K562 (cell line): ENCODE data around the gene SIGLEC6. TPM values are rescaled to one million over a fixed set of nuclear protein-coding genes. Genes with fewer than 3 reads are reported as not detected.
A peak's percentile ranks its signal among the peaks of the same experiment; 100 is the strongest.

Source experiments
- ATF7 ChIP-seq: fragments of 450-650 bp; IDR thresholded peaks from 2 replicates; pipeline ENCODE4 v1.7.1; 2014; ENCODE audit warnings: mild to moderate bottlenecking, moderate library complexity
- CEBPB ChIP-seq: fragments of 450-650 bp; IDR thresholded peaks from 2 replicates; pipeline ENCODE4 v1.6.1; 2016; ENCODE audit warnings: missing genetic modification characterization, missing compliant biosample characterization
- CSDE1 ChIP-seq, 2 experiments: fragments of 450-650 bp; IDR thresholded peaks; 2 replicates each; pipeline ENCODE4 v1.6.1; 2016; ENCODE audit warnings: mild to moderate bottlenecking in 1 of 2
- CXXC5 ChIP-seq: fragments of 250-450 bp; sonication (Bioruptor Pico); IDR thresholded peaks from 2 replicates; pipeline ENCODE4 v1.8.0; 2022; ENCODE audit warnings: inconsistent platforms, mild to moderate bottlenecking, moderate library complexity
- DDX20 ChIP-seq: fragments of 450-650 bp; IDR thresholded peaks from 2 replicates; pipeline ENCODE4 v1.6.1; 2016; ENCODE audit warnings: missing genetic modification characterization, low read depth, mild to moderate bottlenecking, missing compliant biosample characterization, moderate library complexity
- ELF2 ChIP-seq: fragments of 250-450 bp; sonication (Bioruptor Pico); IDR thresholded peaks from 2 replicates; pipeline ENCODE4 v1.5.0; 2021; ENCODE audit warnings: mild to moderate bottlenecking
- ESRRA ChIP-seq: fragments of 450-650 bp; IDR thresholded peaks from 2 replicates; pipeline ENCODE4 v1.6.1; 2014; ENCODE audit warnings: low read depth, mild to moderate bottlenecking, moderate library complexity, borderline replicate concordance
- FOXM1 ChIP-seq, 2 experiments: fragments of 450-650 bp in 1 of 2; sonication (generic) in 1 of 2; formaldehyde crosslinking in 1 of 2; IDR thresholded peaks; 2 replicates each; pipeline versions ENCODE4 v1.6.1 to v1.9.0; 2017 to 2022; ENCODE audit warnings: low read depth in 2 of 2, mild to moderate bottlenecking in 2 of 2, missing genetic modification reagents in 1 of 2, moderate library complexity in 1 of 2
- HLTF ChIP-seq: fragments of 450-650 bp; IDR thresholded peaks from 2 replicates; pipeline ENCODE4 v1.6.1; 2016
- IRF2 ChIP-seq: sonication (generic); formaldehyde crosslinking; IDR thresholded peaks from 2 replicates; pipeline ENCODE4 v1.8.1; 2022; ENCODE audit warnings: mild to moderate bottlenecking, missing genetic modification reagents
- LARP7 ChIP-seq: fragments of 450-650 bp; IDR thresholded peaks from 2 replicates; pipeline ENCODE4 v1.6.1; 2016
- LEF1 ChIP-seq: fragments of 450-650 bp; IDR thresholded peaks from 2 replicates; pipeline ENCODE4 v1.6.1; 2016; ENCODE audit warnings: mild to moderate bottlenecking
- MYC ChIP-seq, 2 experiments: fragments of 250-450 bp in 1 of 2; sonication (Bioruptor Pico) in 1 of 2; IDR thresholded peaks; 2 replicates each; pipeline versions ENCODE4 v1.5.1 to v1.6.1; 2012 to 2021; ENCODE audit warnings: low read depth in 2 of 2, borderline replicate concordance in 1 of 2, improper control_type of control experiment in 1 of 2, low read length in 1 of 2, mild to moderate bottlenecking in 1 of 2, moderate library complexity in 1 of 2
- POLR2A ChIP-seq: fragments of 450-650 bp; conservative IDR thresholded peaks from 2 replicates; pipeline ENCODE4 v1.6.1; 2016
- SRSF1 ChIP-seq: fragments of 200-400 bp; formaldehyde crosslinking; IDR thresholded peaks from 2 replicates; pipeline ENCODE4 v1.6.1; 2017; ENCODE audit warnings: mild to moderate bottlenecking, low read depth, low read length, moderate library complexity
- SRSF7 ChIP-seq: fragments of 200-400 bp; formaldehyde crosslinking; optimal IDR thresholded peaks from 2 replicates; pipeline ENCODE3; 2017; ENCODE audit warnings: mild to moderate bottlenecking, low read depth, low read length
- SUPT5H ChIP-seq: fragments of 450-650 bp; IDR thresholded peaks from 2 replicates; pipeline ENCODE4 v1.6.1; 2016
- UBTF ChIP-seq, 2 experiments: IDR thresholded peaks; 2 replicates each; pipeline ENCODE4 v1.6.1; 2012; ENCODE audit warnings: improper control_type of control experiment in 2 of 2, low read depth in 2 of 2, low read length in 2 of 2, borderline replicate concordance in 1 of 2
- ZNF143 ChIP-seq: sonication (generic); formaldehyde crosslinking; IDR thresholded peaks from 2 replicates; pipeline ENCODE4 v1.9.0; 2022; ENCODE audit warnings: mild to moderate bottlenecking, missing genetic modification reagents
- ZNF224 ChIP-seq: sonication (generic); formaldehyde crosslinking; IDR thresholded peaks from 2 replicates; pipeline ENCODE4 v1.8.0; 2022; ENCODE audit warnings: mild to moderate bottlenecking, missing genetic modification reagents
- polyA plus RNA-seq, 8 experiments: library from polyadenylated mRNA; depleted of rRNA in 4 of 8; stranded (reverse) in 5 of 8; unstranded in 3 of 8; fragments of >200 nt; fragmentation: Nextera tagmentation in 2 of 8; fragmentation: Illumina TruSeq in 1 of 8; extraction: Ambion mirVana in 2 of 8; extraction: Trizol in 1 of 8; gene quantifications; 2 replicates each; pipeline versions ENCODE4 v1.2.1 to v1.2.3, GENCODE V29; 2011 to 2014; ENCODE audit warnings: inconsistent platforms in 1 of 8, missing spikeins in 1 of 8
- total RNA-seq, 7 experiments: library from RNA; depleted of rRNA in 6 of 7; stranded (reverse); fragments of >200 nt in 6 of 7; fragmentation: Illumina TruSeq in 2 of 7; extraction: Trizol in 2 of 7; gene quantifications; 2 replicates each; pipeline versions ENCODE4 v1.2.1 to v1.2.3, GENCODE V29; 2011 to 2021; ENCODE audit warnings: low replicate concordance in 1 of 7
- TF ChIP-seq, protein P1 (sequence below): fragments of 450-650 bp; IDR thresholded peaks from 2 replicates; pipeline ENCODE4 v1.7.1; 2018; ENCODE audit warnings: mild to moderate bottlenecking, low read depth; ENCODE audit not compliant: partially characterized antibody
- TF ChIP-seq, protein P2 (sequence below), 2 experiments: fragments of 450-650 bp; IDR thresholded peaks; 2 replicates each; pipeline ENCODE4 v1.6.1; 2016

SIGLEC6 gene
- total and polyA plus RNA-seq, 9 of the 15 experiments (the other 6 are each of a cell fraction or from before 2014, with no cell fraction given), result 0.03 to 17.5 (median 0.71) TPM

- TF ChIP-seq ATF7, result peak; percentile 81
- TF ChIP-seq DDX20 (tag), result no peak
- TF ChIP-seq SRSF1, result no peak
- TF ChIP-seq SRSF7, result no peak
- no peak for TF ChIP-seq ZNF143
- TF ChIP-seq FOXM1 (IDR thresholded peaks at IDR 0.05; ENCODE audit: low read depth), result peak; percentile 34; the same call in 1 of the 2 replicates
- TF ChIP-seq FOXM1 (CRISPR knock-in tag; IDR thresholded peaks at IDR 0.05; ENCODE audit: low read depth), result no peak
- peak in 1 of 2 experiments; percentile 40; a peak in 2 of 4 replicates for TF ChIP-seq CSDE1 (IDR thresholded peaks at IDR 0.05)
- no peak for TF ChIP-seq IRF2 (CRISPR knock-in tag)
- peak; percentile 76; the same call in 1 of the 2 replicates for TF ChIP-seq MYC (IDR thresholded peaks at IDR 0.05; ENCODE audit: low read depth, low read length)
- TF ChIP-seq MYC (CRISPR knock-in tag; IDR thresholded peaks at IDR 0.05; ENCODE audit: borderline replicate concordance, low read depth), result no peak
- TF ChIP-seq HLTF, result peak; percentile 69
- peak in 1 of 2 experiments; percentile 88; a peak in 2 of 4 replicates for TF ChIP-seq UBTF (IDR thresholded peaks at IDR 0.05; ENCODE audit: borderline replicate concordance in 1 of 2, low read depth in 2 of 2, low read length in 2 of 2)
- TF ChIP-seq, protein P1, sequence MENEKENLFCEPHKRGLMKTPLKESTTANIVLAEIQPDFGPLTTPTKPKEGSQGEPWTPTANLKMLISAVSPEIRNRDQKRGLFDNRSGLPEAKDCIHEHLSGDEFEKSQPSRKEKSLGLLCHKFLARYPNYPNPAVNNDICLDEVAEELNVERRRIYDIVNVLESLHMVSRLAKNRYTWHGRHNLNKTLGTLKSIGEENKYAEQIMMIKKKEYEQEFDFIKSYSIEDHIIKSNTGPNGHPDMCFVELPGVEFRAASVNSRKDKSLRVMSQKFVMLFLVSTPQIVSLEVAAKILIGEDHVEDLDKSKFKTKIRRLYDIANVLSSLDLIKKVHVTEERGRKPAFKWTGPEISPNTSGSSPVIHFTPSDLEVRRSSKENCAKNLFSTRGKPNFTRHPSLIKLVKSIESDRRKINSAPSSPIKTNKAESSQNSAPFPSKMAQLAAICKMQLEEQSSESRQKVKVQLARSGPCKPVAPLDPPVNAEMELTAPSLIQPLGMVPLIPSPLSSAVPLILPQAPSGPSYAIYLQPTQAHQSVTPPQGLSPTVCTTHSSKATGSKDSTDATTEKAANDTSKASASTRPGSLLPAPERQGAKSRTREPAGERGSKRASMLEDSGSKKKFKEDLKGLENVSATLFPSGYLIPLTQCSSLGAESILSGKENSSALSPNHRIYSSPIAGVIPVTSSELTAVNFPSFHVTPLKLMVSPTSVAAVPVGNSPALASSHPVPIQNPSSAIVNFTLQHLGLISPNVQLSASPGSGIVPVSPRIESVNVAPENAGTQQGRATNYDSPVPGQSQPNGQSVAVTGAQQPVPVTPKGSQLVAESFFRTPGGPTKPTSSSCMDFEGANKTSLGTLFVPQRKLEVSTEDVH, result peak; percentile 54
- TF ChIP-seq, protein P2, sequence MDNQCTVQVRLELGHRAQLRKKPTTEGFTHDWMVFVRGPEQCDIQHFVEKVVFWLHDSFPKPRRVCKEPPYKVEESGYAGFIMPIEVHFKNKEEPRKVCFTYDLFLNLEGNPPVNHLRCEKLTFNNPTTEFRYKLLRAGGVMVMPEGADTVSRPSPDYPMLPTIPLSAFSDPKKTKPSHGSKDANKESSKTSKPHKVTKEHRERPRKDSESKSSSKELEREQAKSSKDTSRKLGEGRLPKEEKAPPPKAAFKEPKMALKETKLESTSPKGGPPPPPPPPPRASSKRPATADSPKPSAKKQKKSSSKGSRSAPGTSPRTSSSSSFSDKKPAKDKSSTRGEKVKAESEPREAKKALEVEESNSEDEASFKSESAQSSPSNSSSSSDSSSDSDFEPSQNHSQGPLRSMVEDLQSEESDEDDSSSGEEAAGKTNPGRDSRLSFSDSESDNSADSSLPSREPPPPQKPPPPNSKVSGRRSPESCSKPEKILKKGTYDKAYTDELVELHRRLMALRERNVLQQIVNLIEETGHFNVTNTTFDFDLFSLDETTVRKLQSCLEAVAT (IDR thresholded peaks at IDR 0.05), result peak; percentile 9 to 58; a peak in 2 of 4 replicates
- TF ChIP-seq ESRRA, result peak; percentile 77
- TF ChIP-seq CEBPB (tag), result no peak
- peak; percentile 16; the same call in 1 of the 2 replicates for TF ChIP-seq ELF2 (CRISPR knock-in tag)
- peak; percentile 78 for TF ChIP-seq LEF1
- 0 out of 2 replicates have a peak, but pooled peaks have one; percentile 23 for TF ChIP-seq LARP7
- no peak for TF ChIP-seq ZNF224
- TF ChIP-seq CXXC5 (CRISPR knock-in tag), result peak; percentile 12; the same call in 1 of the 2 replicates
- TF ChIP-seq POLR2A, result peak; percentile 93
- peak; percentile 94 for TF ChIP-seq SUPT5H
Observed at GRCh38 chr19:51467864-51468544, 63.5 kb downstream of the SIGLEC6 start (continued).
